Ishikawa (cell line): Measurements from ENCODE around the gene SMIM35.

Experiments
- CEBPB ChIP-seq: IDR thresholded peaks from 2 replicates; pipeline ENCODE4 v1.6.1; 2012
- CREB1 ChIP-seq: IDR thresholded peaks from 2 replicates; pipeline ENCODE4 v1.6.1; 2012; ENCODE audit warnings: low read depth
- EGR1 ChIP-seq: IDR thresholded peaks from 2 replicates; pipeline ENCODE4 v1.6.1; 2012
- EP300 ChIP-seq: IDR thresholded peaks from 2 replicates; pipeline ENCODE4 v1.6.1; 2012; ENCODE audit warnings: borderline replicate concordance
- FOXM1 ChIP-seq: IDR thresholded peaks from 2 replicates; pipeline ENCODE4 v1.6.1; 2012; ENCODE audit warnings: low read depth, borderline replicate concordance
- NFIC ChIP-seq: IDR thresholded peaks from 2 replicates; pipeline ENCODE4 v1.6.1; 2012
- RAD21 ChIP-seq: IDR thresholded peaks from 2 replicates; pipeline ENCODE4 v1.6.1; 2012; ENCODE audit warnings: low read depth
- TAF1 ChIP-seq: IDR thresholded peaks from 2 replicates; pipeline ENCODE4 v1.6.1; 2012; ENCODE audit warnings: low read depth, mild to moderate bottlenecking
- TCF12 ChIP-seq: IDR thresholded peaks from 2 replicates; pipeline ENCODE4 v1.6.1; 2012; ENCODE audit warnings: low read depth
- TEAD4 ChIP-seq: IDR thresholded peaks from 2 replicates; pipeline ENCODE4 v1.6.1; 2012
- USF1 ChIP-seq: IDR thresholded peaks from 2 replicates; pipeline ENCODE4 v1.6.1; 2012
- YY1 ChIP-seq: IDR thresholded peaks from 2 replicates; pipeline ENCODE4 v1.6.1; 2012; ENCODE audit warnings: low read depth
- ZBTB7A ChIP-seq: IDR thresholded peaks from 2 replicates; pipeline ENCODE4 v1.6.1; 2012; ENCODE audit warnings: low read depth
- TF ChIP-seq, protein P1 (sequence below): IDR thresholded peaks from 2 replicates; pipeline ENCODE4 v1.6.1; 2012
- TF ChIP-seq, protein P2 (sequence below): IDR thresholded peaks from 2 replicates; pipeline ENCODE4 v1.6.1; 2012; ENCODE audit warnings: low read depth, mild to moderate bottlenecking

SMIM35 gene

GRCh38 chr11:117999354-117999993 lies 87.3 kb downstream of the SMIM35 start:
- no peak for TF ChIP-seq EGR1
- no peak for TF ChIP-seq CREB1
- no peak for TF ChIP-seq TAF1
- TF ChIP-seq RAD21 = no peak

DNA sequence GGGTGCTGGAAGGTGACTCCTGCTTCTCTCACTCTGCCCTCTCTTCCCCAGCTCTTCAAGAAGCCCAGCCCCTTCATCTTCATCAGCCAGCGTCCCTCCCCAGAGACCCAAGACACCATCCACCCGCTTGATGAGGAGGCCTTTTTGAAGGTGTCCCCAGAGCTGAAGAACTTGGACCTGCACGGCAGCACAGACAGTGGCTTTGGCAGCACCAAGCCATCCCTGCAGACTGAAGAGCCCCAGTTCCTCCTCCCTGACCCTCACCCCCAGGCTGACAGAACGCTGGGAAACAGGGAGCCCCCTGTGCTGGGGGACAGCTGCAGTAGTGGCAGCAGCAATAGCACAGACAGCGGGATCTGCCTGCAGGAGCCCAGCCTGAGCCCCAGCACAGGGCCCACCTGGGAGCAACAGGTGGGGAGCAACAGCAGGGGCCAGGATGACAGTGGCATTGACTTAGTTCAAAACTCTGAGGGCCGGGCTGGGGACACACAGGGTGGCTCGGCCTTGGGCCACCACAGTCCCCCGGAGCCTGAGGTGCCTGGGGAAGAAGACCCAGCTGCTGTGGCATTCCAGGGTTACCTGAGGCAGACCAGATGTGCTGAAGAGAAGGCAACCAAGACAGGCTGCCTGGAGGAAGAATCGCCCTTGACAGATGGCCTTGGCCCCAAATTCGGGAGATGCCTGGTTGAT lies 88.0 kb downstream of the SMIM35 start:
- no peak for TF ChIP-seq ZBTB7A
- no peak for TF ChIP-seq CEBPB
- TF ChIP-seq CREB1 = no peak
- no peak for TF ChIP-seq EGR1
- no peak for TF ChIP-seq TCF12

DNA sequence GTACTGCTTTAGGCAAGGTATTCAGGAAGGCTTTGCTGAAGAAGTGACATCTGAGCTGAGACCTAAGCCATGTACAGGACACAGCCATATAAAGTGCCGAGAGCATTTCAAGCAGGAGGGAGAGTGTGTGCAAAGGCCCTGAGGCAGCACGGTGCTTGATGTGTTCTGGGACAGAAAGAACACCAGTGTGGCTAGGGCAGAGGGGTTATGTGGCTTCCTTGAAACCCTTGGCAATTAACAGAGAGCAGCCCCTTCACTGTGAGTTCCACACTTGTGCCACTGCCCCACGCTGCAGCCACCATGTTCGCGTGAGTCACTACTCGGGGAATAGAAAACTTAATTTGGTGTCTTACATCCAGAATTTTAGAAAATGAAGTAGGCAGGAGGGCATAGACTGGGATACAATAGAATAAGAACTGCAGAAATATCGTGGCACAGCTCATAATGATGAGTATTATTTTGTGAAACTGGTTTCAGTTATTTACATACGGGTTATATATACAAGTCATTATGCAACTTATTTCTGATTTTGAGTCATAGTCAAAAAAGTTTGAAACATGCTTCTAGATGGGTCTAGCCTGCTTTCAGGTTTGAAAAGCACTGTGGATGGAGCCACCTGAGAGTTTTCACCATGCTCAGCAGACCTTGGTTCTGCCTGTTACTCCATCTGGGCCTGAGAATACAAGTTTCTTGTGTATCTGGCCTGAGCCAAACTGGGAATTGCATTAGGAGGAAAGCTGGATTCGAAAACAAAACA lies 88.8 kb downstream of the SMIM35 start:
- TF ChIP-seq, protein P1, sequence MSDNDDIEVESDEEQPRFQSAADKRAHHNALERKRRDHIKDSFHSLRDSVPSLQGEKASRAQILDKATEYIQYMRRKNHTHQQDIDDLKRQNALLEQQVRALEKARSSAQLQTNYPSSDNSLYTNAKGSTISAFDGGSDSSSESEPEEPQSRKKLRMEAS = no peak
- TF ChIP-seq, protein P2, sequence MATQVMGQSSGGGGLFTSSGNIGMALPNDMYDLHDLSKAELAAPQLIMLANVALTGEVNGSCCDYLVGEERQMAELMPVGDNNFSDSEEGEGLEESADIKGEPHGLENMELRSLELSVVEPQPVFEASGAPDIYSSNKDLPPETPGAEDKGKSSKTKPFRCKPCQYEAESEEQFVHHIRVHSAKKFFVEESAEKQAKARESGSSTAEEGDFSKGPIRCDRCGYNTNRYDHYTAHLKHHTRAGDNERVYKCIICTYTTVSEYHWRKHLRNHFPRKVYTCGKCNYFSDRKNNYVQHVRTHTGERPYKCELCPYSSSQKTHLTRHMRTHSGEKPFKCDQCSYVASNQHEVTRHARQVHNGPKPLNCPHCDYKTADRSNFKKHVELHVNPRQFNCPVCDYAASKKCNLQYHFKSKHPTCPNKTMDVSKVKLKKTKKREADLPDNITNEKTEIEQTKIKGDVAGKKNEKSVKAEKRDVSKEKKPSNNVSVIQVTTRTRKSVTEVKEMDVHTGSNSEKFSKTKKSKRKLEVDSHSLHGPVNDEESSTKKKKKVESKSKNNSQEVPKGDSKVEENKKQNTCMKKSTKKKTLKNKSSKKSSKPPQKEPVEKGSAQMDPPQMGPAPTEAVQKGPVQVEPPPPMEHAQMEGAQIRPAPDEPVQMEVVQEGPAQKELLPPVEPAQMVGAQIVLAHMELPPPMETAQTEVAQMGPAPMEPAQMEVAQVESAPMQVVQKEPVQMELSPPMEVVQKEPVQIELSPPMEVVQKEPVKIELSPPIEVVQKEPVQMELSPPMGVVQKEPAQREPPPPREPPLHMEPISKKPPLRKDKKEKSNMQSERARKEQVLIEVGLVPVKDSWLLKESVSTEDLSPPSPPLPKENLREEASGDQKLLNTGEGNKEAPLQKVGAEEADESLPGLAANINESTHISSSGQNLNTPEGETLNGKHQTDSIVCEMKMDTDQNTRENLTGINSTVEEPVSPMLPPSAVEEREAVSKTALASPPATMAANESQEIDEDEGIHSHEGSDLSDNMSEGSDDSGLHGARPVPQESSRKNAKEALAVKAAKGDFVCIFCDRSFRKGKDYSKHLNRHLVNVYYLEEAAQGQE = no peak
- no peak for TF ChIP-seq TCF12
- no peak for TF ChIP-seq EGR1
- no peak for TF ChIP-seq CEBPB
- no peak for TF ChIP-seq TAF1
- no peak for TF ChIP-seq CREB1
- TF ChIP-seq YY1 = no peak
- TF ChIP-seq TEAD4 = no peak
- TF ChIP-seq NFIC = no peak
- TF ChIP-seq FOXM1 = no peak
- TF ChIP-seq ZBTB7A = no peak
- no peak for TF ChIP-seq RAD21
- no peak for TF ChIP-seq EP300
- TF ChIP-seq USF1 = no peak

DNA sequence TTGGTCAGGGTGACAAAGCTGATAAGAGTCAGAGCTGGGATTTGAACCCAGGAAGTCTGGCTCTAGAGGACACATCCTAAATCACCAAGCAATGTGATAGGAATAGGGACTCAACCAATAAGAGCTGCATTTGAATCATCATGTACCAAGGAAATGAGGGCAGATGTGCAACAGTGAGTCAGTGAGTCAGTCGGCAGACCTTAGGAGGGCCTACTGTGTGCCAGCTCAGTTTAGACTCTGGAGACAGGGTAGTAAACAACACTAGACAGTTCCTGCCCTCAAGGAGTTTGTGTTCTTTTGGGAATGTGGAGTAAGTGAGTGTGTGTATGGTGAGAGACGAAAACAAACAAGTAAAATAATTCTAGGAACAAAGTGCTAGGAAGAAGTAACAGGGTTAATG lies 89.4 kb downstream of the SMIM35 start:
- TF ChIP-seq, protein P2 = no peak
- TF ChIP-seq USF1 (no peak), TEAD4 (no peak), FOXM1 (no peak), RAD21 (no peak), CREB1 (no peak), TCF12 (no peak), NFIC (no peak), TAF1 (no peak), ZBTB7A (no peak), YY1 (no peak), CEBPB (no peak), EGR1 (no peak), EP300 (no peak)
- TF ChIP-seq, protein P1 = no peak

GRCh38 chr11:117996058-117996457 lies 90.7 kb downstream of the SMIM35 start:
- TF ChIP-seq EP300 (no peak), CREB1 (no peak), TAF1 (no peak), USF1 (no peak), NFIC (no peak), EGR1 (no peak), YY1 (no peak), TEAD4 (no peak), FOXM1 (no peak)

DNA sequence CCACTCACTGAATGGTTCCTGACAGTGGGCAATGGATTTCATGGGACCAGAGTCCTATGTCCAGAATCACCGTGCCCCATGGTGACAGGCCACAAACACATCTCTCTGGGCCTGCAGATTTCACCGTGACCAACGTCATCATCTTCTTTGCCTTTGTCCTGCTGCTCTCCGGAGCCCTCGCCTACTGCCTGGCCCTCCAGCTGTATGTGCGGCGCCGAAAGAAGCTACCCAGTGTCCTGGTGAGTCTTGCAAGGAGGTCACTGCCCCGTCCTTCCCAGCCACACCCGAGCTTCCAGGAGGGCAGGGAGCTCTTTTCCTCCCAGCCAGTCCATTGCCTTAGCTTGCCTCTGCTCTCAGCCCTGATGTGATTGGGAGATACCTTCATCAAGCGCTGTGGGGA lies 91.3 kb downstream of the SMIM35 start:
- TF ChIP-seq CREB1 (no peak), EGR1 (no peak), CEBPB (no peak), YY1 (no peak), RAD21 (no peak), ZBTB7A (no peak)
- TF ChIP-seq, protein P2 = no peak
